Right renal pelvis (tissue), 4 donors: ENCODE measurements around the gene KRTAP4-3. TPM values are rescaled to one million over a fixed set of nuclear protein-coding genes. Genes with fewer than 3 reads are reported as not detected.
"Not testable (repeated sequence)": the region's sequence is repeated elsewhere in the genome, so short reads cannot be mapped to it uniquely, and the experiment has no call there.

ENCODE experiments used
- DNase-seq, 4 donors: peaks; one replicate each; pipeline ENCODE4 v3.0.0-alpha.2; 2013; ENCODE audit warnings: low read depth in 4 of 4, low spot score in 3 of 4, missing footprints in 1 of 4
- polyA plus RNA-seq, 4 donors: library from polyadenylated mRNA; unstranded; fragments of 120-200 nt; gene quantifications; one replicate each; pipeline ENCODE4 v1.2.1, GENCODE V29; 2013; ENCODE audit not compliant: insufficient read length in 4 of 4

The KRTAP4-3 gene
- polyA plus RNA-seq, 4 donors, result not detected

GRCh38 chr17:41119696-41120690 lies 48.0 kb downstream of the KRTAP4-3 start:
- DNase-seq, result not testable (repeated sequence)

DNA sequence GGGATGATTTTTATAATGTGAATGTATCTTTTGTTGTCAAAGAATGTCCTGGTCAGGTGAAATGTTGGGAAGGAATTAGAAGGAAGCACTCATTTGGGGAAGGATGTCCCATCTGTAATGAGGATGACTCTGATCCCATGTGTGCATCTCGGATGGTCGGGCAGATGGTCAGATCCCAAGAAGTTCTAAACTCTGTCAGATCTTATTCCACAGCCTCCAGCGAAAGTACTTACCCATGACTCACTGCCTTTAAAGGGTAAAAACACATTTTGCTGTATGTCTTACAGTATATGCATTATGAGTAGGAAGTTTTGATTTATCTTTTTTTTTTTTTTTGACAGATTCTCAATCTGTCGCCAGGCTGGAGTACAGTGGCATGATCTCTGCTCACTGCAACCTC lies 49.3 kb downstream of the KRTAP4-3 start:
- DNase-seq, result no peak

- not testable (repeated sequence) for DNase-seq
These were observed 50.1 kb downstream of the KRTAP4-3 start, which contains the start of gene KRTAP4-11 for GRCh38 chr17:41117846-41118386. TSS of gene KRTAP4-11 (minus strand) at chr17:41118373. CDS start at chr17:41118315, 58 bp downstream.

Other genes starting within 250 kb of the KRTAP4-3 start
- 1 to 10 TPM in 3 of 4 donors, under 1 TPM in 1; 0.66 to 2.4 (median 1.8) TPM for gene KRT23, start 230.6 kb downstream of the KRTAP4-3 start, polyA plus RNA-seq
- gene KRT39, start 201.3 kb downstream of the KRTAP4-3 start, polyA plus RNA-seq, result not detected
- under 1 TPM in 1 of 4 donors, not detected in 3; 0.03 TPM for gene KRT40, start 183.9 kb downstream of the KRTAP4-3 start, polyA plus RNA-seq
- not detected for gene KRTAP3-3, start 174.1 kb downstream of the KRTAP4-3 start, polyA plus RNA-seq
- not detected for gene KRTAP3-2, start 168.3 kb downstream of the KRTAP4-3 start, polyA plus RNA-seq
- not detected for gene KRTAP3-1, start 159.1 kb downstream of the KRTAP4-3 start, polyA plus RNA-seq
- not detected for gene KRTAP1-5, start 141.0 kb downstream of the KRTAP4-3 start, polyA plus RNA-seq
- gene KRTAP1-4, start 138.0 kb downstream of the KRTAP4-3 start, polyA plus RNA-seq, result not detected
- gene KRTAP1-3, start 133.3 kb downstream of the KRTAP4-3 start, polyA plus RNA-seq, result not detected
- not detected for gene KRTAP1-1, start 126.8 kb downstream of the KRTAP4-3 start, polyA plus RNA-seq
- not detected for gene KRTAP2-1, start 120.9 kb downstream of the KRTAP4-3 start, polyA plus RNA-seq
- gene KRTAP2-2, start 113.0 kb downstream of the KRTAP4-3 start, polyA plus RNA-seq, result not detected
- not detected for gene KRTAP2-3, start 108.1 kb downstream of the KRTAP4-3 start, polyA plus RNA-seq
- not detected for gene KRTAP2-4, start 102.3 kb downstream of the KRTAP4-3 start, polyA plus RNA-seq
- gene KRTAP4-7, start 84.1 kb downstream of the KRTAP4-3 start, polyA plus RNA-seq, result not detected
- gene KRTAP4-8, start 70.1 kb downstream of the KRTAP4-3 start, polyA plus RNA-seq, result not detected
- not detected for gene KRTAP4-16, start 66.0 kb downstream of the KRTAP4-3 start, polyA plus RNA-seq
- gene KRTAP4-9, start 62.8 kb downstream of the KRTAP4-3 start, polyA plus RNA-seq, result not detected
- gene KRTAP4-11, start 49.8 kb downstream of the KRTAP4-3 start, polyA plus RNA-seq, result not detected
- not detected for gene KRTAP4-12, start 44.0 kb downstream of the KRTAP4-3 start, polyA plus RNA-seq
- gene KRTAP4-6, start 27.7 kb downstream of the KRTAP4-3 start, polyA plus RNA-seq, result not detected
- gene KRTAP4-5, start 18.4 kb downstream of the KRTAP4-3 start, polyA plus RNA-seq, result not detected
- gene KRTAP4-4, start 7.5 kb downstream of the KRTAP4-3 start, polyA plus RNA-seq, result not detected
- not detected for gene KRTAP4-2, start 10.0 kb upstream of the KRTAP4-3 start, polyA plus RNA-seq
- gene KRTAP4-1, start 16.7 kb upstream of the KRTAP4-3 start, polyA plus RNA-seq, result not detected
- gene KRTAP9-1, start 21.7 kb upstream of the KRTAP4-3 start, polyA plus RNA-seq, result not detected
- gene KRTAP9-2, start 58.4 kb upstream of the KRTAP4-3 start, polyA plus RNA-seq, result not detected
- not detected for gene KRTAP9-3, start 64.2 kb upstream of the KRTAP4-3 start, polyA plus RNA-seq
- gene KRTAP9-8, start 69.8 kb upstream of the KRTAP4-3 start, polyA plus RNA-seq, result not detected
- gene KRTAP9-4, start 81.5 kb upstream of the KRTAP4-3 start, polyA plus RNA-seq, result not detected
- gene KRTAP9-9, start 87.2 kb upstream of the KRTAP4-3 start, polyA plus RNA-seq, result not detected
- under 1 TPM in 1 of 4 donors, not detected in 3; 0.05 TPM for gene KRTAP9-6, start 97.2 kb upstream of the KRTAP4-3 start, polyA plus RNA-seq
- not detected for gene KRTAP9-7, start 107.5 kb upstream of the KRTAP4-3 start, polyA plus RNA-seq
- not detected for gene KRTAP29-1, start 134.6 kb upstream of the KRTAP4-3 start, polyA plus RNA-seq
- not detected for gene KRTAP16-1, start 141.1 kb upstream of the KRTAP4-3 start, polyA plus RNA-seq
- not detected for gene KRTAP17-1, start 147.5 kb upstream of the KRTAP4-3 start, polyA plus RNA-seq
- gene KRT33A, start 182.6 kb upstream of the KRTAP4-3 start, polyA plus RNA-seq, result not detected
- under 1 TPM in 1 of 4 donors, not detected in 3; 0.03 TPM for gene KRT33B, start 201.6 kb upstream of the KRTAP4-3 start, polyA plus RNA-seq
- gene KRT34, start 214.1 kb upstream of the KRTAP4-3 start, polyA plus RNA-seq, result not detected
- not detected for gene KRT31, start 229.4 kb upstream of the KRTAP4-3 start, polyA plus RNA-seq